ENCODE measurements around the gene PARD3B.

Gene PARD3B

GRCh38 chr2:205628422-205628821 is 1083.1 kb downstream of the PARD3B start:
- Mint-ChIP-seq H3K9me3 (no peaks in the 10 kb centered on the region), H3K4me3 (no peak overlapping the region), H3K27ac (no peak overlapping the region), H3K36me3 (ENCODE audit: low read depth) (no peaks in the 10 kb centered on the region), H3K27me3 (peaks cover 11% of the 10 kb centered on the region), H3K4me1 (ENCODE audit: low read depth) (no peaks in the 10 kb centered on the region)
- intact Hi-C loops (cut with micrococcal nuclease): no loop called here

GRCh38 chr2:205629091-205629776 is 1084.0 kb downstream of the PARD3B start:
- H3K4me1 Mint-ChIP-seq (ENCODE audit: low read depth): no peaks in the 10 kb centered on the region
- no peak overlapping the region for H3K27ac Mint-ChIP-seq
- no peak overlapping the region for H3K4me3 Mint-ChIP-seq
- H3K27me3 Mint-ChIP-seq: peaks cover 9% of the 10 kb centered on the region
- H3K36me3 Mint-ChIP-seq (ENCODE audit: low read depth): no peaks in the 10 kb centered on the region
- no peaks in the 10 kb centered on the region for H3K9me3 Mint-ChIP-seq
- intact Hi-C loops (cut with micrococcal nuclease): no loop called here

DNA sequence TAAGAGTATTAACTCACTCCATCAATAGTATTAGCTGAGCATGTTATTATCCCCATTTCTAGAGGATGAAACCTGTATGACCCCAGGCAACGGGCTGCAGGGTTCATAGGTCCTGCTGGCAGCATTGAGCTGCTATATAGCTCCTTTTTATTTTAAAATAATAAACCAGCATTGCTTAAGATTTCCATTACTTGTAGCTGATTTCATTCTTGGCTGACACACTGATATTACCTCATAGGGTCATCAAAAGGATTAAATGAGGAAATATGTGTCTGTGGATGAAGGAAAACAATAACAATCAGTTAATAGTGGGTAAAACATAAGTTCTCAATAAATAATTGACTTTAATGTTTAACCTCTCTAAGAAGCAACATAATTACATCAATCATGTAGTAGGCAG is 1088.7 kb downstream of the PARD3B start:
- Mint-ChIP-seq H3K36me3 (ENCODE audit: low read depth) (no peaks in the 10 kb centered on the region), H3K4me1 (ENCODE audit: low read depth) (no peaks in the 10 kb centered on the region), H3K9me3 (no peaks in the 10 kb centered on the region), H3K27me3 (peaks cover 15% of the 10 kb centered on the region), H3K27ac (no peak overlapping the region), H3K4me3 (no peak overlapping the region)
- intact Hi-C loops (cut with micrococcal nuclease): no loop called here

DNA sequence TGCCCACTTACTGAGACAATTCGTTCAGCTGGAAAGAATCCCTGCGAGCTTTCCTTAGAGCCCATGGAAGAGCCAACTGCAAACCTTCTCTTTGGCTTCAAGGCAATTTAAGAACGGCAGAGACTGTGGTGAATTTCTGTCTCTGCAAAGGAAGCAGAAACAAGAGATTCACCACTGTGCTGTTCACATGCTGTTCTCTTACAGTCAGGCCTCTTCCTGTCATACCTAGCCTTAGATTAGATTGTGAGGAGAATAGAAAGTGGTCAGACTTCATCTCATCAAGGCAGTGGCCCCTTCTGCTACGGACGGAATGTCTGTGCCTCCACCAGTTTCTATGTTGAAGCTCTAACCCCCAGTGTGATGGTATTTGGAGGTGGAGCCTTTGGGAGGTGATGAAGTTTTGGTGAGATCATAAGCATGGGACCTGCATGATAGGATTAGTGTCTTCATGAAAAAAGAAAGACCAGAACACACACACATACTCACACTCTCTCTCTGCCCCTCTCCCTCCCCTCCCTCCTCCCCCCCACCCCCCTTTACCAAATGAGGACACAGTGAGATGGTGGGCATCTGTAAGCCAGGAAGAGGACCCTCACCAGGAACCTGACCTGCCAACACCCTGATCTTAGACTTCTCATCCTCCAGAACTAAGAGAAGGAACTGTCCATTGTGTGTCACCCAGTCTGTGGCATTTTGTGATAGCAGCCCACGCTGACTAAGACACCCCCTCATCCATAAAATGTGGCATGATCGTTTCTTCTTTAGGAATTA is 1091.5 kb downstream of the PARD3B start:
- Mint-ChIP-seq H3K9me3 (no peaks in the 10 kb centered on the region), H3K4me1 (ENCODE audit: low read depth) (no peaks in the 10 kb centered on the region), H3K4me3 (no peak overlapping the region), H3K27ac (no peak overlapping the region), H3K36me3 (ENCODE audit: low read depth) (no peaks in the 10 kb centered on the region), H3K27me3 (peaks cover 18% of the 10 kb centered on the region)
- intact Hi-C loops (cut with micrococcal nuclease): no loop called here

- Mint-ChIP-seq H3K9me3 (no peaks in the 10 kb centered on the region), H3K27me3 (peaks cover 21% of the 10 kb centered on the region), H3K4me1 (ENCODE audit: low read depth) (no peaks in the 10 kb centered on the region), H3K4me3 (no peak overlapping the region), H3K27ac (no peak overlapping the region), H3K36me3 (ENCODE audit: low read depth) (no peaks in the 10 kb centered on the region)
- intact Hi-C loops (cut with micrococcal nuclease): no loop called here
Measured at GRCh38 chr2:205637320-205637602, 1092.0 kb downstream of the PARD3B start.

DNA sequence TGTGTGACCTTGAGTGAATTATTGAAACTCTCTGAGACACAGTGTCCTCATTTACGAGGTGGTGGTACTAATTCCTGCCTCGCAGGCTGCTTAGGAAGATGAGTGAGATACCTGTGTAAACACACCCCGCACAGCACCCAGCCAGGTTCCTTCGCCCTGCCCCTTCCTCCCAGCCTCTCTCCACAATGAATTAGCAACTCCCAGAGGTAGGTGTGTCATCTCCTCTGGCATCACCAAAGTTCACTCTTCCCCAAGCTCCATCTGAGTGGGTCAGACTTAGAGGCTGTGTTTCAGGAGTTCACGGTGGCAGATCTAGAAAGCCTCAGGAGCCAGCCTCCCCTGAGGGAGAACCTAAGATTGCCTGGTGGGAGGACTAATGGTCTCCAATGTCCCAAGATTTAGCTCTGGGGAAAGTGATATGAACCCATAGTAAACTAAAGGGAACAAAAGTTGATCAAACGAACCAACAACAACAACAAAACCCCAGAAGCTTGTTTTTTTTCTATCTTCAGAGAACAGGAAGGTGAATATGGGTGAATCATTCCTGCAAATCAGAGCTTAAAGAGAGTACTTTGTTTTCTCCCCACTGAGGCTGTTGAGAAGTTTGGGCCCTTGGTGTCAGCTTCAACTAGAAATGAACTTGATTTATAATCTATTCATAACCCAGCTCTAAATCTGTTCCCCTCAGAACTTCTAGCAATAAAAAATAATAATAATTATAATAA is 1092.7 kb downstream of the PARD3B start:
- Mint-ChIP-seq H3K27ac (no peak overlapping the region), H3K27me3 (peaks cover 28% of the 10 kb centered on the region), H3K4me3 (no peak overlapping the region), H3K9me3 (no peaks in the 10 kb centered on the region), H3K4me1 (ENCODE audit: low read depth) (no peaks in the 10 kb centered on the region), H3K36me3 (ENCODE audit: low read depth) (no peaks in the 10 kb centered on the region)
- intact Hi-C loops (cut with micrococcal nuclease): no loop called here

DNA sequence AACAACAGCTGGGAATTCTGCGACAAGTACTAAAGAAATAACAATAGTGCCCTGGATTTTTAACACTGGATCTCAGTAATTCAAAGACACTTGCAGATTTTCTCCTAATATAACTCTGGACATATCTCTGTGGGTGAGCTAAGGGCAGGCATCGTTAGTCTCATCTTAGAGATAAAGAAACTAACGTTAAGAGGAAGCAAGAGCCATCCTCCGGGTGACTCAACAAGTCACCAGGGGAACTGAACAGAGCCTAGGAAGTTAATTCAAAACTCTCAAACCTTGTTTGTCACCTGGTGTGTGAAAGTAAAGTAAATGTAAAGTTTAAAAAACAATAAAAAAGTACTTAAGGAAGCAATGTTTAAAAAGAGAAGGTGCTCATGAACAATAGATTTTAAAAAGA is 1095.4 kb downstream of the PARD3B start:
- intact Hi-C loops (cut with micrococcal nuclease): no loop called here
- Mint-ChIP-seq H3K9me3 (no peaks in the 10 kb centered on the region), H3K27ac (no peak overlapping the region), H3K4me3 (no peak overlapping the region), H3K36me3 (ENCODE audit: low read depth) (no peaks in the 10 kb centered on the region), H3K27me3 (peaks cover 48% of the 10 kb centered on the region), H3K4me1 (ENCODE audit: low read depth) (no peaks in the 10 kb centered on the region)

- H3K27ac Mint-ChIP-seq: no peak overlapping the region
- H3K36me3 Mint-ChIP-seq (ENCODE audit: low read depth): no peaks in the 10 kb centered on the region
- peaks cover 51% of the 10 kb centered on the region for H3K27me3 Mint-ChIP-seq
- intact Hi-C loops (cut with micrococcal nuclease): no loop called here
- H3K9me3 Mint-ChIP-seq: no peaks in the 10 kb centered on the region
- H3K4me3 Mint-ChIP-seq: no peak overlapping the region
- H3K4me1 Mint-ChIP-seq (ENCODE audit: low read depth): peaks cover 10% of the 10 kb centered on the region
Measured at GRCh38 chr2:205642599-205643356, 1097.5 kb downstream of the PARD3B start.

DNA sequence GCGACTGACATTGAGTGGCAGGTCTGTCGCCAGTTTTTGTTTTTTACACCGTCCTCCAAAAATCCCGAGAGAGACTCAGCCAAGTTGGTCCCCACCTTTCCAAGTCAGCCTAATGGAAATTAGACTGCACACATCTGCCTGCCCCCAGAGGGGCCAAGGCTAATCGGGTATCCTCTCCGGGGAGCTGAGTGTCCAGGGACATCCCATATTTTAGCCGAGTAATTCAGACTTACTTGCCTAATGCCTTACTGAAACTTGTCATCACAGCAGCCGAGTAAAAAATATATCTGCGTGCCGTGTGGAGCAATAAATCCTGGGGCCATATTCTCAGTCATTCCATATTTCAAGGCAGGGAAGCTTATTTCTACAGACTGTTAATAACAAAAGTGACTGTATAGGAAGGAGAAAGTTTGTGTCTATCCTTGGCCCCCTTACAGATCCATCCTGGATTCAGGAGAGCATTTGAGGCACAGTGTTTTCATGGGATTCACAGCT is 1098.2 kb downstream of the PARD3B start:
- no peaks in the 10 kb centered on the region for H3K9me3 Mint-ChIP-seq
- no peak overlapping the region for H3K4me3 Mint-ChIP-seq
- peaks cover 10% of the 10 kb centered on the region for H3K4me1 Mint-ChIP-seq (ENCODE audit: low read depth)
- peaks cover 55% of the 10 kb centered on the region for H3K27me3 Mint-ChIP-seq
- H3K27ac Mint-ChIP-seq: no peak overlapping the region
- intact Hi-C loops (cut with micrococcal nuclease): no loop called here
- no peaks in the 10 kb centered on the region for H3K36me3 Mint-ChIP-seq (ENCODE audit: low read depth)

- intact Hi-C loops (cut with micrococcal nuclease): no loop called here
- no peak overlapping the region for H3K4me3 Mint-ChIP-seq
- no peak overlapping the region for H3K27ac Mint-ChIP-seq
- H3K4me1 Mint-ChIP-seq (ENCODE audit: low read depth): peaks cover 10% of the 10 kb centered on the region
- H3K9me3 Mint-ChIP-seq: no peaks in the 10 kb centered on the region
- peaks cover 58% of the 10 kb centered on the region for H3K27me3 Mint-ChIP-seq
- H3K36me3 Mint-ChIP-seq (ENCODE audit: low read depth): no peaks in the 10 kb centered on the region
Measured at GRCh38 chr2:205644018-205644417, 1098.7 kb downstream of the PARD3B start.

- Mint-ChIP-seq H3K9me3 (no peaks in the 10 kb centered on the region), H3K4me3 (no peak overlapping the region), H3K36me3 (ENCODE audit: low read depth) (no peaks in the 10 kb centered on the region), H3K4me1 (ENCODE audit: low read depth) (peaks cover 10% of the 10 kb centered on the region), H3K27me3 (peaks cover 71% of the 10 kb centered on the region), H3K27ac (no peak overlapping the region)
- intact Hi-C loops (cut with micrococcal nuclease): no loop called here
Measured at GRCh38 chr2:205646680-205647079, 1101.4 kb downstream of the PARD3B start.

GRCh38 chr2:205650450-205650849 is 1105.2 kb downstream of the PARD3B start:
- H3K9me3 Mint-ChIP-seq: no peaks in the 10 kb centered on the region
- no peak overlapping the region for H3K27ac Mint-ChIP-seq
- peaks cover 45% of the 10 kb centered on the region for H3K27me3 Mint-ChIP-seq
- intact Hi-C loops (cut with micrococcal nuclease): no loop called here
- H3K4me1 Mint-ChIP-seq (ENCODE audit: low read depth): peaks cover 10% of the 10 kb centered on the region
- H3K4me3 Mint-ChIP-seq: no peak overlapping the region
- H3K36me3 Mint-ChIP-seq (ENCODE audit: low read depth): no peaks in the 10 kb centered on the region

DNA sequence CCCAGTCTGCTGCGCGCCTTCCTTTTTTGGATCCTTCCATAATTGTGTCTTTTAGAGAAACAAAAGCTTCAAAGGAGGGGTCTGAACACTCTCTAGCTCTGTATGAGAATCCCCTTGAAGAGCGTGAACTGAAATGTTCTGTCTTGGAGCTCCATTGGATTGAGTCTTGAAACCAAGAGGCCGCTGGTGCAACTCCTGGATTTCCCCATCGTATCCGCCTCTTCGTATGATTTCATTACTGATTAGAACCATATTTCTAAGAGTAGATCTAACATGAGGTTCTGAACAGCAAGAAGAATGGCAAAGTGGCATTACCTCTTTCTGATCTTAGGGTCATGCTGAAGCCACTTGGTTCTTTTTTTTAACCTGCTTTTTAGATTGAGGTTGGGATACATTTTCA is 1105.7 kb downstream of the PARD3B start:
- peaks cover 45% of the 10 kb centered on the region for H3K27me3 Mint-ChIP-seq
- H3K9me3 Mint-ChIP-seq: no peaks in the 10 kb centered on the region
- H3K4me1 Mint-ChIP-seq (ENCODE audit: low read depth): peaks cover 10% of the 10 kb centered on the region
- no peak overlapping the region for H3K27ac Mint-ChIP-seq
- no peak overlapping the region for H3K4me3 Mint-ChIP-seq
- H3K36me3 Mint-ChIP-seq (ENCODE audit: low read depth): no peaks in the 10 kb centered on the region
- intact Hi-C loops (cut with micrococcal nuclease): no loop called here

- H3K27me3 Mint-ChIP-seq: peaks cover 45% of the 10 kb centered on the region
Measured at GRCh38 chr2:205651719-205652118, 1106.4 kb downstream of the PARD3B start.

More at GRCh38 chr2:205651719-205652118, 1106.4 kb downstream of the PARD3B start:
- H3K9me3 Mint-ChIP-seq: no peaks in the 10 kb centered on the region
- intact Hi-C loops (cut with micrococcal nuclease): no loop called here
- H3K36me3 Mint-ChIP-seq (ENCODE audit: low read depth): no peaks in the 10 kb centered on the region
- no peak overlapping the region for H3K27ac Mint-ChIP-seq
- no peak overlapping the region for H3K4me3 Mint-ChIP-seq
- H3K4me1 Mint-ChIP-seq (ENCODE audit: low read depth): peaks cover 3% of the 10 kb centered on the region
